GM23338 (cell line): ENCODE data around the gene FBXL4. TPM values are rescaled to one million over a fixed set of nuclear protein-coding genes. Genes with fewer than 3 reads are reported as not detected.

Source experiments
- ATAC-seq: fragments of 200-7000 bp; cut with Tn5 transposase; 3 replicates; pipeline ENCODE4 v1.9.1; 2020
- DNase-seq: peaks from one replicate; pipeline ENCODE4 v3.0.0-alpha.2; 2015; ENCODE audit warnings: low spot score
- H2AFZ ChIP-seq: fragments of 200-600 bp; sonication (generic); 2 replicates; pipeline ENCODE4 v1.8.0; 2016; ENCODE audit warnings: antibody characterized with exemption, mild to moderate bottlenecking, moderate library complexity
- H3F3A ChIP-seq: fragments of 200-600 bp; sonication (generic); replicated peaks from 2 replicates; pipeline ENCODE4 v1.8.0; 2017; ENCODE audit warnings: antibody characterized with exemption, mixed run types, low read depth
- H3K27ac ChIP-seq: fragments of 200-600 bp; sonication (generic); 2 replicates; pipeline ENCODE4 v1.6.1; 2016; ENCODE audit warnings: low read depth
- H3K27me3 ChIP-seq: fragments of 200-600 bp; sonication (generic); 2 replicates; pipeline ENCODE4 v1.8.0; 2016; ENCODE audit warnings: mild to moderate bottlenecking, mixed run types, moderate library complexity; ENCODE audit not compliant: insufficient read depth
- H3K36me3 ChIP-seq: fragments of 200-600 bp; sonication (generic); 2 replicates; pipeline ENCODE4 v1.8.0; 2016; ENCODE audit warnings: mild to moderate bottlenecking; ENCODE audit not compliant: insufficient read depth
- H3K4me1 ChIP-seq: fragments of 200-600 bp; sonication (generic); 2 replicates; pipeline ENCODE4 v1.8.0; 2016; ENCODE audit warnings: mild to moderate bottlenecking, moderate library complexity; ENCODE audit not compliant: insufficient read depth
- H3K4me2 ChIP-seq: fragments of 200-600 bp; sonication (generic); 2 replicates; pipeline ENCODE4 v1.7.1; 2017; ENCODE audit warnings: mixed run types
- H3K4me3 ChIP-seq: fragments of 200-600 bp; sonication (generic); 2 replicates; pipeline ENCODE4 v1.6.1; 2016; ENCODE audit warnings: mixed run types
- H3K79me2 ChIP-seq: fragments of 200-600 bp; sonication (generic); replicated peaks from 2 replicates; pipeline ENCODE4 v1.8.0; 2017; ENCODE audit warnings: mild to moderate bottlenecking; ENCODE audit not compliant: insufficient read depth
- H3K9me2 ChIP-seq: fragments of 200-600 bp; sonication (generic); 2 replicates; pipeline ENCODE4 v1.8.0; 2017; ENCODE audit not compliant: insufficient read depth
- H4K20me1 ChIP-seq: fragments of 200-600 bp; sonication (generic); replicated peaks from 2 replicates; pipeline ENCODE4 v1.8.0; 2017; ENCODE audit warnings: mild to moderate bottlenecking; ENCODE audit not compliant: insufficient read depth
- H3K27ac Mint-ChIP-seq: 2 replicates; pipeline ENCODE4 v1.8.0; 2020; ENCODE audit warnings: inconsistent platforms, mild to moderate bottlenecking, moderate library complexity, mixed read lengths
- H3K27me3 Mint-ChIP-seq: 3 replicates; pipeline ENCODE4 v1.8.0; 2022; ENCODE audit warnings: low read depth, mild to moderate bottlenecking, moderate library complexity, mixed read lengths, inconsistent platforms; ENCODE audit not compliant: insufficient read depth, poor library complexity
- H3K36me3 Mint-ChIP-seq: 3 replicates; pipeline ENCODE4 v1.8.0; 2021; ENCODE audit warnings: low read depth, mild to moderate bottlenecking, inconsistent platforms, moderate library complexity, mixed read lengths
- H3K4me1 Mint-ChIP-seq: 3 replicates; pipeline ENCODE4 v1.8.0; 2020; ENCODE audit warnings: mild to moderate bottlenecking, inconsistent platforms, mixed read lengths
- H3K4me3 Mint-ChIP-seq: 3 replicates; pipeline ENCODE4 v1.8.0; 2021; ENCODE audit warnings: moderate library complexity, mild to moderate bottlenecking, inconsistent platforms, mixed read lengths
- H3K9me3 Mint-ChIP-seq: 3 replicates; pipeline ENCODE4 v1.8.0; 2020; ENCODE audit warnings: moderate library complexity, mild to moderate bottlenecking, inconsistent platforms, mixed read lengths
- CREB1 ChIP-seq: fragments of 250-450 bp; sonication (Bioruptor Pico); IDR thresholded peaks from 2 replicates; pipeline ENCODE4 v1.5.0; 2020; ENCODE audit warnings: low read depth, mild to moderate bottlenecking, moderate library complexity
- EZH2phosphoT487 ChIP-seq: fragments of 200-600 bp; sonication (generic); IDR thresholded peaks from one replicate; pipeline ENCODE4 v1.8.1; 2018; ENCODE audit warnings: antibody characterized with exemption; ENCODE audit not compliant: unreplicated experiment
- NANOG ChIP-seq: IDR thresholded peaks from 2 replicates; pipeline ENCODE4 v1.6.1; 2016; ENCODE audit warnings: antibody characterized with exemption, borderline replicate concordance
- ZNF114 ChIP-seq: fragments of 250-450 bp; sonication (Bioruptor Pico); IDR thresholded peaks from 2 replicates; pipeline ENCODE4 v1.5.0; 2020; ENCODE audit warnings: mild to moderate bottlenecking, moderate library complexity
- ZNF331 ChIP-seq: fragments of 250-450 bp; sonication (Bioruptor Pico); IDR thresholded peaks from 2 replicates; pipeline ENCODE4 v1.5.0; 2020; ENCODE audit warnings: low read depth, mild to moderate bottlenecking, moderate library complexity
- polyA plus RNA-seq: library from polyadenylated mRNA; unstranded; fragments of >200 nt; fragmentation: Nextera tagmentation; extraction: Ambion mirVana; gene quantifications from 2 replicates; pipeline ENCODE4 v1.2.1, GENCODE V29; 2016
- total RNA-seq: library from RNA; depleted of rRNA; stranded (reverse); fragments of >200 nt; shearing (Covaris generic); gene quantifications from 2 replicates; pipeline ENCODE4 v1.2.3, GENCODE V29; 2014
- TF ChIP-seq, protein P1 (sequence below): IDR thresholded peaks from one replicate; pipeline ENCODE4 v1.6.1; 2018; ENCODE audit warnings: antibody characterized with exemption; ENCODE audit not compliant: unreplicated experiment
- TF ChIP-seq, protein P2 (sequence below), 2 experiments: fragments of 200-600 bp in 1 of 2; sonication (generic) in 1 of 2; conservative IDR thresholded peaks; 2 replicates each; pipeline versions ENCODE4 v1.5.1 to v1.6.1; 2016 to 2017; ENCODE audit warnings: antibody characterized with exemption in 2 of 2, low read depth in 2 of 2, mild to moderate bottlenecking in 2 of 2, moderate library complexity in 1 of 2
- TF ChIP-seq, protein P3 (sequence below): fragments of 250-450 bp; sonication (Bioruptor Pico); IDR thresholded peaks from 2 replicates; pipeline ENCODE4 v1.5.0; 2020; ENCODE audit warnings: mild to moderate bottlenecking, moderate library complexity
- TF ChIP-seq, protein P4 (sequence below): IDR thresholded peaks from 2 replicates; pipeline ENCODE4 v1.6.1; 2016; ENCODE audit warnings: antibody characterized with exemption

FBXL4 gene
- total and polyA plus RNA-seq, 2 experiments from 2014 or later = 8.5 to 23.4 TPM

DNA sequence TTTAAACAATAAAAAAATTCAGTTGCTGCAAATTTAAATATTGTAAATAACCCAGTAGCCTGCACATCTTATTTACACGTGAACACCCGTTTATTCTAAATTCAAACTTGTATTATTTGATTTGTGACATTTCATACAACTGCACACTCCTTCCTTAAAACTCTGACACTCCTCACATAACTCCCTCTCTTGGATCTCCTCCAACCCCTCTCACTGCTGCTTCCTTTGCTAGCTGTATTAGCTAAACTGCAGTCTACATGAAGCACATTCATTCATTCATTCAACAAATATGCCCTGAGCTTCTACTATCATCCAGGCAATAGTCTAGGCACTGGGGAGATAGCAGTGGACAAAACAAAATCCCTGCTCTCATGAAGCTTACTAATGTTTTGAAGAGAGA lies 47.0 kb downstream of the FBXL4 start:
- DNase-seq (no peak), ATAC-seq (no peak)
- Histone ChIP-seq H3K9me2 (no peaks in the 10 kb centered on the region), H3K4me2 (no peak overlapping the region), H3K79me2 (no peaks in the 10 kb centered on the region), H2AFZ (no peak overlapping the region), H3K27ac (no peak overlapping the region), H4K20me1 (no peaks in the 10 kb centered on the region), H3K27me3 (no peaks in the 10 kb centered on the region), H3K4me1 (no peaks in the 10 kb centered on the region; the same call in 1 of the 2 replicates), H3F3A (no peaks in the 10 kb centered on the region), H3K4me3 (no peak overlapping the region), H3K36me3 (peaks cover 6% of the 10 kb centered on the region; the same call in 1 of the 2 replicates)
- Mint-ChIP-seq H3K27ac (no peak overlapping the region), H3K36me3 (peaks cover 26% of the 10 kb centered on the region), H3K27me3 (no peaks in the 10 kb centered on the region), H3K9me3 (peaks cover 6% of the 10 kb centered on the region), H3K4me1 (no peaks in the 10 kb centered on the region), H3K4me3 (no peak overlapping the region)
- TF ChIP-seq, protein P1, sequence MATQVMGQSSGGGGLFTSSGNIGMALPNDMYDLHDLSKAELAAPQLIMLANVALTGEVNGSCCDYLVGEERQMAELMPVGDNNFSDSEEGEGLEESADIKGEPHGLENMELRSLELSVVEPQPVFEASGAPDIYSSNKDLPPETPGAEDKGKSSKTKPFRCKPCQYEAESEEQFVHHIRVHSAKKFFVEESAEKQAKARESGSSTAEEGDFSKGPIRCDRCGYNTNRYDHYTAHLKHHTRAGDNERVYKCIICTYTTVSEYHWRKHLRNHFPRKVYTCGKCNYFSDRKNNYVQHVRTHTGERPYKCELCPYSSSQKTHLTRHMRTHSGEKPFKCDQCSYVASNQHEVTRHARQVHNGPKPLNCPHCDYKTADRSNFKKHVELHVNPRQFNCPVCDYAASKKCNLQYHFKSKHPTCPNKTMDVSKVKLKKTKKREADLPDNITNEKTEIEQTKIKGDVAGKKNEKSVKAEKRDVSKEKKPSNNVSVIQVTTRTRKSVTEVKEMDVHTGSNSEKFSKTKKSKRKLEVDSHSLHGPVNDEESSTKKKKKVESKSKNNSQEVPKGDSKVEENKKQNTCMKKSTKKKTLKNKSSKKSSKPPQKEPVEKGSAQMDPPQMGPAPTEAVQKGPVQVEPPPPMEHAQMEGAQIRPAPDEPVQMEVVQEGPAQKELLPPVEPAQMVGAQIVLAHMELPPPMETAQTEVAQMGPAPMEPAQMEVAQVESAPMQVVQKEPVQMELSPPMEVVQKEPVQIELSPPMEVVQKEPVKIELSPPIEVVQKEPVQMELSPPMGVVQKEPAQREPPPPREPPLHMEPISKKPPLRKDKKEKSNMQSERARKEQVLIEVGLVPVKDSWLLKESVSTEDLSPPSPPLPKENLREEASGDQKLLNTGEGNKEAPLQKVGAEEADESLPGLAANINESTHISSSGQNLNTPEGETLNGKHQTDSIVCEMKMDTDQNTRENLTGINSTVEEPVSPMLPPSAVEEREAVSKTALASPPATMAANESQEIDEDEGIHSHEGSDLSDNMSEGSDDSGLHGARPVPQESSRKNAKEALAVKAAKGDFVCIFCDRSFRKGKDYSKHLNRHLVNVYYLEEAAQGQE = no peak
- no peak for TF ChIP-seq CREB1 (CRISPR knock-in tag)
- TF ChIP-seq, protein P2, sequence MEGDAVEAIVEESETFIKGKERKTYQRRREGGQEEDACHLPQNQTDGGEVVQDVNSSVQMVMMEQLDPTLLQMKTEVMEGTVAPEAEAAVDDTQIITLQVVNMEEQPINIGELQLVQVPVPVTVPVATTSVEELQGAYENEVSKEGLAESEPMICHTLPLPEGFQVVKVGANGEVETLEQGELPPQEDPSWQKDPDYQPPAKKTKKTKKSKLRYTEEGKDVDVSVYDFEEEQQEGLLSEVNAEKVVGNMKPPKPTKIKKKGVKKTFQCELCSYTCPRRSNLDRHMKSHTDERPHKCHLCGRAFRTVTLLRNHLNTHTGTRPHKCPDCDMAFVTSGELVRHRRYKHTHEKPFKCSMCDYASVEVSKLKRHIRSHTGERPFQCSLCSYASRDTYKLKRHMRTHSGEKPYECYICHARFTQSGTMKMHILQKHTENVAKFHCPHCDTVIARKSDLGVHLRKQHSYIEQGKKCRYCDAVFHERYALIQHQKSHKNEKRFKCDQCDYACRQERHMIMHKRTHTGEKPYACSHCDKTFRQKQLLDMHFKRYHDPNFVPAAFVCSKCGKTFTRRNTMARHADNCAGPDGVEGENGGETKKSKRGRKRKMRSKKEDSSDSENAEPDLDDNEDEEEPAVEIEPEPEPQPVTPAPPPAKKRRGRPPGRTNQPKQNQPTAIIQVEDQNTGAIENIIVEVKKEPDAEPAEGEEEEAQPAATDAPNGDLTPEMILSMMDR (conservative IDR thresholded peaks at IDR 0.05; ENCODE audit: low read depth in 2 of 2) = no peak
- TF ChIP-seq, protein P3, sequence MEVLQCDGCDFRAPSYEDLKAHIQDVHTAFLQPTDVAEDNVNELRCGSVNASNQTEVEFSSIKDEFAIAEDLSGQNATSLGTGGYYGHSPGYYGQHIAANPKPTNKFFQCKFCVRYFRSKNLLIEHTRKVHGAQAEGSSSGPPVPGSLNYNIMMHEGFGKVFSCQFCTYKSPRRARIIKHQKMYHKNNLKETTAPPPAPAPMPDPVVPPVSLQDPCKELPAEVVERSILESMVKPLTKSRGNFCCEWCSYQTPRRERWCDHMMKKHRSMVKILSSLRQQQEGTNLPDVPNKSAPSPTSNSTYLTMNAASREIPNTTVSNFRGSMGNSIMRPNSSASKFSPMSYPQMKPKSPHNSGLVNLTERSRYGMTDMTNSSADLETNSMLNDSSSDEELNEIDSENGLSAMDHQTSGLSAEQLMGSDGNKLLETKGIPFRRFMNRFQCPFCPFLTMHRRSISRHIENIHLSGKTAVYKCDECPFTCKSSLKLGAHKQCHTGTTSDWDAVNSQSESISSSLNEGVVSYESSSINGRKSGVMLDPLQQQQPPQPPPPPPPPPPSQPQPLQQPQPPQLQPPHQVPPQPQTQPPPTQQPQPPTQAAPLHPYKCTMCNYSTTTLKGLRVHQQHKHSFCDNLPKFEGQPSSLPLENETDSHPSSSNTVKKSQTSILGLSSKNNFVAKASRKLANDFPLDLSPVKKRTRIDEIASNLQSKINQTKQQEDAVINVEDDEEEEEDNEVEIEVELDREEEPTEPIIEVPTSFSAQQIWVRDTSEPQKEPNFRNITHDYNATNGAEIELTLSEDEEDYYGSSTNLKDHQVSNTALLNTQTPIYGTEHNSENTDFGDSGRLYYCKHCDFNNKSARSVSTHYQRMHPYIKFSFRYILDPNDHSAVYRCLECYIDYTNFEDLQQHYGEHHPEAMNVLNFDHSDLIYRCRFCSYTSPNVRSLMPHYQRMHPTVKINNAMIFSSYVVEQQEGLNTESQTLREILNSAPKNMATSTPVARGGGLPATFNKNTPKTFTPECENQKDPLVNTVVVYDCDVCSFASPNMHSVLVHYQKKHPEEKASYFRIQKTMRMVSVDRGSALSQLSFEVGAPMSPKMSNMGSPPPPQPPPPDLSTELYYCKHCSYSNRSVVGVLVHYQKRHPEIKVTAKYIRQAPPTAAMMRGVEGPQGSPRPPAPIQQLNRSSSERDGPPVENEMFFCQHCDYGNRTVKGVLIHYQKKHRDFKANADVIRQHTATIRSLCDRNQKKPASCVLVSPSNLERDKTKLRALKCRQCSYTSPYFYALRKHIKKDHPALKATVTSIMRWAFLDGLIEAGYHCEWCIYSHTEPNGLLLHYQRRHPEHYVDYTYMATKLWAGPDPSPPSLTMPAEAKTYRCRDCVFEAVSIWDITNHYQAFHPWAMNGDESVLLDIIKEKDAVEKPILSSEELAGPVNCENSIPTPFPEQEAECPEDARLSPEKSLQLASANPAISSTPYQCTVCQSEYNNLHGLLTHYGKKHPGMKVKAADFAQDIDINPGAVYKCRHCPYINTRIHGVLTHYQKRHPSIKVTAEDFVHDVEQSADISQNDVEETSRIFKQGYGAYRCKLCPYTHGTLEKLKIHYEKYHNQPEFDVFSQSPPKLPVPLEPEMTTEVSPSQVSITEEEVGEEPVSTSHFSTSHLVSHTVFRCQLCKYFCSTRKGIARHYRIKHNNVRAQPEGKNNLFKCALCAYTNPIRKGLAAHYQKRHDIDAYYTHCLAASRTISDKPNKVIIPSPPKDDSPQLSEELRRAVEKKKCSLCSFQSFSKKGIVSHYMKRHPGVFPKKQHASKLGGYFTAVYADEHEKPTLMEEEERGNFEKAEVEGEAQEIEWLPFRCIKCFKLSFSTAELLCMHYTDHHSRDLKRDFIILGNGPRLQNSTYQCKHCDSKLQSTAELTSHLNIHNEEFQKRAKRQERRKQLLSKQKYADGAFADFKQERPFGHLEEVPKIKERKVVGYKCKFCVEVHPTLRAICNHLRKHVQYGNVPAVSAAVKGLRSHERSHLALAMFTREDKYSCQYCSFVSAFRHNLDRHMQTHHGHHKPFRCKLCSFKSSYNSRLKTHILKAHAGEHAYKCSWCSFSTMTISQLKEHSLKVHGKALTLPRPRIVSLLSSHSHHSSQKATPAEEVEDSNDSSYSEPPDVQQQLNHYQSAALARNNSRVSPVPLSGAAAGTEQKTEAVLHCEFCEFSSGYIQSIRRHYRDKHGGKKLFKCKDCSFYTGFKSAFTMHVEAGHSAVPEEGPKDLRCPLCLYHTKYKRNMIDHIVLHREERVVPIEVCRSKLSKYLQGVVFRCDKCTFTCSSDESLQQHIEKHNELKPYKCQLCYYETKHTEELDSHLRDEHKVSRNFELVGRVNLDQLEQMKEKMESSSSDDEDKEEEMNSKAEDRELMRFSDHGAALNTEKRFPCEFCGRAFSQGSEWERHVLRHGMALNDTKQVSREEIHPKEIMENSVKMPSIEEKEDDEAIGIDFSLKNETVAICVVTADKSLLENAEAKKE (CRISPR knock-in tag) = no peak
- TF ChIP-seq EZH2phosphoT487 = no peak
- TF ChIP-seq, protein P4, sequence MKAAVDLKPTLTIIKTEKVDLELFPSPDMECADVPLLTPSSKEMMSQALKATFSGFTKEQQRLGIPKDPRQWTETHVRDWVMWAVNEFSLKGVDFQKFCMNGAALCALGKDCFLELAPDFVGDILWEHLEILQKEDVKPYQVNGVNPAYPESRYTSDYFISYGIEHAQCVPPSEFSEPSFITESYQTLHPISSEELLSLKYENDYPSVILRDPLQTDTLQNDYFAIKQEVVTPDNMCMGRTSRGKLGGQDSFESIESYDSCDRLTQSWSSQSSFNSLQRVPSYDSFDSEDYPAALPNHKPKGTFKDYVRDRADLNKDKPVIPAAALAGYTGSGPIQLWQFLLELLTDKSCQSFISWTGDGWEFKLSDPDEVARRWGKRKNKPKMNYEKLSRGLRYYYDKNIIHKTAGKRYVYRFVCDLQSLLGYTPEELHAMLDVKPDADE = no peak
- no peak for TF ChIP-seq NANOG
- TF ChIP-seq ZNF114 = no peak
- no peak for TF ChIP-seq ZNF331 (CRISPR knock-in tag)
